PC-9 (cell line): Measurements from ENCODE around the gene ME2.

Source experiments
- CTCF ChIP-seq: fragments of 200-600 bp; sonication (generic); conservative IDR thresholded peaks from 2 replicates; pipeline ENCODE4 v1.6.1; 2017; ENCODE audit warnings: mixed run types, antibody characterized with exemption, mild to moderate bottlenecking, moderate library complexity
- EZH2 ChIP-seq: fragments of 200-600 bp; sonication (generic); IDR thresholded peaks from 2 replicates; pipeline ENCODE4 v1.8.0; 2017; ENCODE audit warnings: antibody characterized with exemption, low read depth

DNA sequence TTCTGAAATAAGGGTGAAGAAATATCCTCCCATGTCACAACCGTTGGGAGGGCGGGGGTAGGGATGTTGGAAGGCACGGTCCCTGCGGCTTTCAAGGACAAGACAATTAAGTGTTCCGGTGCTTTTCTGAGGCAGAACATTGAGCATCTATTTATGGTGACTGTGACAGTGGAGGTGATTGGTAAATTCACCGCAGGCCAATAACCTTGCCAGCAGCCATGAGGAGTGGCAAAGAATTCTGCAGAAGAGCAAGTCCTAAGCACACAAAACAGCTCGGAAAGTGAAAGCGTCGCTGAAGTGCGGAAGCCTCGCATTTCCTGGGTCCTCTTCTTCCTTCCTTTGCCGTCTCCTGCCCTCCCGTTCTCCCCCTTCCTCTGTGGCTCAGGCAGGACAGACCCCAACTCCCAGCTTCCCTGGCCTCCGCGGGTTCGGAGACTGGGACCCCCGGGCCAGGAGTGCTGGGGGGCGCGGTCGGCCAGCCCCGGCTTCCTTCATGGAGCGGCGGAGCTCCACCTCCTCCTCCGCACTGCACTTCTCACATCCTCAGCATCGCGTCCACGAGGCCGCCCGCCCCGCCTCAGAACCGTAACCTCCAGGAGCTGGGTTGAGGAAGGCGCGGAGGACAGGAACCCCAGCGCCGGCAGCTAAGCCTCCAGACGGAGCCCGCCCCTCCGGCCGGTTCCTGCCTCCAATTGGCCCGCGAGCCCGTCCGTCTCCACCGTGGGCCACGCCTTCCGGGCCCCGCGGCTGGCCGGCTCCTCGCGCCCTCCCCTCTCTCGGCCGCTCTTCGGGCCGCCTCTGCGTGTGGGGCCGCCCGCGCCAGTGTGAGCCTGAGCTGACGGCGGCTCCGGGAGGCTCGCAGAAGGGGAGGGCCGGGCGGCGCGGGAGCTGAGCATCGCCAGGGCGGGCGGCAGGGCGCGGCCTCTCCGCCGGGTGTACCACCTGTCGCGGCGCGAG lies at the start of gene ME2:
- TF ChIP-seq CTCF: no peak
- no peak for TF ChIP-seq EZH2
